T-helper 1 cell treated with Interleukin-12 subunit alpha and Interleukin-12 subunit beta and Interleukin-4 antibody, amounts not matched to agents 30 ng/mL and 1 ng/mL, for 36 hours (primary cell): ENCODE results near the gene GAL3ST1. TPM values are rescaled to one million over a fixed set of nuclear protein-coding genes. Genes with fewer than 3 reads are reported as not detected.

Experiments
- total RNA-seq: library from RNA; stranded (reverse); gene quantifications from 2 replicates; pipeline ENCODE4 v1.2.3, GENCODE V29; 2022

The GAL3ST1 gene
- total RNA-seq, 1 donor from 2014 or later = not detected

Other genes starting within 250 kb of the GAL3ST1 start
- 46.7 and 51.8 TPM in 2 replicates for gene TBC1D10A, start 247.7 kb downstream of the GAL3ST1 start, total RNA-seq
- 260 and 266 TPM in 2 replicates for gene SF3A1, start 217.8 kb downstream of the GAL3ST1 start, total RNA-seq
- gene CCDC157, start 217.7 kb downstream of the GAL3ST1 start, total RNA-seq = 4.6 and 5.4 TPM in 2 replicates
- 9.3 and 9.5 TPM in 2 replicates for gene RNF215, start 187.3 kb downstream of the GAL3ST1 start, total RNA-seq
- 11.1 and 12.2 TPM in 2 replicates for gene SEC14L2, start 177.6 kb downstream of the GAL3ST1 start, total RNA-seq
- gene MTFP1, start 148.9 kb downstream of the GAL3ST1 start, total RNA-seq = 43.1 and 43.8 TPM in 2 replicates
- 0.22 TPM in 1 of 2 replicates, not detected in the other for gene SEC14L3, start 102.6 kb downstream of the GAL3ST1 start, total RNA-seq
- not detected in 2 replicates for gene SEC14L4, start 69.0 kb downstream of the GAL3ST1 start, total RNA-seq
- gene SEC14L6, start 27.9 kb downstream of the GAL3ST1 start, total RNA-seq = not detected in 2 replicates
- 88.1 and 89.0 TPM in 2 replicates for gene PES1, start 17.2 kb upstream of the GAL3ST1 start, total RNA-seq
- 3.4 and 5.1 TPM in 2 replicates for gene TCN2, start 32.5 kb upstream of the GAL3ST1 start, total RNA-seq
- gene SLC35E4, start 61.1 kb upstream of the GAL3ST1 start, total RNA-seq = 5.7 and 6.2 TPM in 2 replicates
- gene DUSP18, start 93.2 kb upstream of the GAL3ST1 start, total RNA-seq = 15.7 and 17.3 TPM in 2 replicates
- gene OSBP2, start 120.2 kb upstream of the GAL3ST1 start, total RNA-seq = 4.1 and 4.3 TPM in 2 replicates